BE2C (cell line): ENCODE results near the gene ZNF30.

Experiments
- DNase-seq: peaks from one replicate; pipeline ENCODE4 v3.0.0-alpha.2; 2020
- H3K27me3 ChIP-seq: fragments of 250-450 bp; sonication (Bioruptor Pico); 2 replicates; pipeline ENCODE4 v1.5.1; 2020; ENCODE audit warnings: mild to moderate bottlenecking
- H3K36me3 ChIP-seq: fragments of 250-450 bp; sonication (Bioruptor Pico); 2 replicates; pipeline ENCODE4 v1.5.1; 2020; ENCODE audit warnings: mild to moderate bottlenecking
- H3K4me1 ChIP-seq: fragments of 250-450 bp; sonication (Bioruptor Pico); 2 replicates; pipeline ENCODE4 v1.5.1; 2020
- H3K4me3 ChIP-seq: 2 replicates; pipeline ENCODE4 v1.5.1; 2011; ENCODE audit warnings: low read depth, low read length
- H3K9me3 ChIP-seq: fragments of 250-450 bp; sonication (Bioruptor Pico); 2 replicates; pipeline ENCODE4 v1.5.1; 2020
- TF ChIP-seq, protein P1 (sequence below): IDR thresholded peaks from 2 replicates; pipeline ENCODE4 v1.5.1; 2012; ENCODE audit warnings: mild to moderate bottlenecking, low read depth, low read length

Gene ZNF30

DNA sequence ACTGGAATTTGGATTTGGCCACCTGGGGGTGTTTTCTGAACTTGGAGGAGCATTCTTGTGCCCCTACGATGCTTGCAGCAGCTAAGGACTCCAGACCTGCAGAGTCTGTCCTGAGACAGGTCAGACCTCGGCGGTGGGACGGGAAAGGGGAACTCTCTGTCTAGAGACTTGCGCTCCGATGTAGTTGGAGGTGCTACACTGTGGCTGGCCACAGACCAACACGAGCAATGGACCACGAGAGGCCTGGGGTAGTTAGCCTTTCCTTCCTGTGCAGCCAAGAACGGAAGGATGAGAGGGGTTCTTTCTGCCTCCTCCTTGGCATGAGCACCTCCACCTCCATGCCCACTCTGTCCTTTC, 67.6 kb downstream of the ZNF30 start:
- Histone ChIP-seq H3K36me3 (no peaks in the 10 kb centered on the region), H3K27me3 (no peaks in the 10 kb centered on the region), H3K4me1 (no peaks in the 10 kb centered on the region), H3K9me3 (no peaks in the 10 kb centered on the region), H3K4me3 (no peak overlapping the region)
- no peak for DNase-seq
- TF ChIP-seq, protein P1, sequence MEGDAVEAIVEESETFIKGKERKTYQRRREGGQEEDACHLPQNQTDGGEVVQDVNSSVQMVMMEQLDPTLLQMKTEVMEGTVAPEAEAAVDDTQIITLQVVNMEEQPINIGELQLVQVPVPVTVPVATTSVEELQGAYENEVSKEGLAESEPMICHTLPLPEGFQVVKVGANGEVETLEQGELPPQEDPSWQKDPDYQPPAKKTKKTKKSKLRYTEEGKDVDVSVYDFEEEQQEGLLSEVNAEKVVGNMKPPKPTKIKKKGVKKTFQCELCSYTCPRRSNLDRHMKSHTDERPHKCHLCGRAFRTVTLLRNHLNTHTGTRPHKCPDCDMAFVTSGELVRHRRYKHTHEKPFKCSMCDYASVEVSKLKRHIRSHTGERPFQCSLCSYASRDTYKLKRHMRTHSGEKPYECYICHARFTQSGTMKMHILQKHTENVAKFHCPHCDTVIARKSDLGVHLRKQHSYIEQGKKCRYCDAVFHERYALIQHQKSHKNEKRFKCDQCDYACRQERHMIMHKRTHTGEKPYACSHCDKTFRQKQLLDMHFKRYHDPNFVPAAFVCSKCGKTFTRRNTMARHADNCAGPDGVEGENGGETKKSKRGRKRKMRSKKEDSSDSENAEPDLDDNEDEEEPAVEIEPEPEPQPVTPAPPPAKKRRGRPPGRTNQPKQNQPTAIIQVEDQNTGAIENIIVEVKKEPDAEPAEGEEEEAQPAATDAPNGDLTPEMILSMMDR, result no peak
